ENCODE measurements around the gene ARHGAP26. TPM values are rescaled to one million over a fixed set of nuclear protein-coding genes. Genes with fewer than 3 reads are reported as not detected.

The ARHGAP26 gene
- total RNA-seq, 4 donors from 2014 or later: 61.0 to 76.7 (median 61.2) TPM

GRCh38 chr5:143128412-143129071 is 358.4 kb downstream of the ARHGAP26 start:
- Histone ChIP-seq H3K4me3 (no peak overlapping the region), H3K27me3 (no peaks in the 10 kb centered on the region), H3K9me3 (no peaks in the 10 kb centered on the region), H3K36me3 (no peaks in the 10 kb centered on the region), H3K4me1 (peaks cover 6 to 27% (median 14%) of the 10 kb centered on the region in 4 donors), H3K27ac (peak overlapping the region; percentile 58 to 77 (median 70))
- no peak for DNase-seq
- in situ Hi-C loops (cut with MboI; ENCODE audit: low pct_ligation_motif_present in 1 of 4, low pct_unique_long_range_greater_than_20kb in 1 of 4, low sequenced_read_pairs in 3 of 4) (no loop called here), intact Hi-C loops (cut with DNase I; ENCODE audit: low total_unique reads) (no loop called here)
- WGBS, 2 donors (ENCODE audit: low coverage in 1 of 2): 34 to 54% methylated on average over 5 to 7 of the region's 7 CpGs
- TF ChIP-seq POLR2A (IDR thresholded peaks at IDR 0.05): no peak
- peak in 2 of 3 donors; percentile 53 to 54 for TF ChIP-seq POLR2AphosphoS5 (IDR thresholded peaks at IDR 0.05)
- TF ChIP-seq, protein P1, sequence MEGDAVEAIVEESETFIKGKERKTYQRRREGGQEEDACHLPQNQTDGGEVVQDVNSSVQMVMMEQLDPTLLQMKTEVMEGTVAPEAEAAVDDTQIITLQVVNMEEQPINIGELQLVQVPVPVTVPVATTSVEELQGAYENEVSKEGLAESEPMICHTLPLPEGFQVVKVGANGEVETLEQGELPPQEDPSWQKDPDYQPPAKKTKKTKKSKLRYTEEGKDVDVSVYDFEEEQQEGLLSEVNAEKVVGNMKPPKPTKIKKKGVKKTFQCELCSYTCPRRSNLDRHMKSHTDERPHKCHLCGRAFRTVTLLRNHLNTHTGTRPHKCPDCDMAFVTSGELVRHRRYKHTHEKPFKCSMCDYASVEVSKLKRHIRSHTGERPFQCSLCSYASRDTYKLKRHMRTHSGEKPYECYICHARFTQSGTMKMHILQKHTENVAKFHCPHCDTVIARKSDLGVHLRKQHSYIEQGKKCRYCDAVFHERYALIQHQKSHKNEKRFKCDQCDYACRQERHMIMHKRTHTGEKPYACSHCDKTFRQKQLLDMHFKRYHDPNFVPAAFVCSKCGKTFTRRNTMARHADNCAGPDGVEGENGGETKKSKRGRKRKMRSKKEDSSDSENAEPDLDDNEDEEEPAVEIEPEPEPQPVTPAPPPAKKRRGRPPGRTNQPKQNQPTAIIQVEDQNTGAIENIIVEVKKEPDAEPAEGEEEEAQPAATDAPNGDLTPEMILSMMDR (IDR thresholded peaks at IDR 0.05): peak in 1 of 5 experiments; percentile 18
- TF ChIP-seq EP300 (IDR thresholded peaks at IDR 0.05; ENCODE audit: low read depth): no peak

GRCh38 chr5:143129203-143129602 is 359.0 kb downstream of the ARHGAP26 start:
- no peak overlapping the region for H3K4me3 ChIP-seq
- peak overlapping the region in 3 of 4 donors; percentile 58 to 77 (median 76) for H3K27ac ChIP-seq
- H3K27me3 ChIP-seq: no peaks in the 10 kb centered on the region
- WGBS, 2 donors (ENCODE audit: low coverage in 1 of 2): 86 to 90% methylated on average over 2 to 3 of the region's 3 CpGs
- no peak for DNase-seq
- TF ChIP-seq EP300 (IDR thresholded peaks at IDR 0.05; ENCODE audit: low read depth): no peak
- no peak for TF ChIP-seq POLR2AphosphoS5 (IDR thresholded peaks at IDR 0.05)
- TF ChIP-seq, protein P1 (IDR thresholded peaks at IDR 0.05): no peak
- TF ChIP-seq POLR2A (IDR thresholded peaks at IDR 0.05): no peak
- no peaks in the 10 kb centered on the region for H3K9me3 ChIP-seq
- intact Hi-C loops (cut with DNase I; ENCODE audit: low total_unique reads) (no loop called here), in situ Hi-C loops (cut with MboI; ENCODE audit: low pct_ligation_motif_present in 1 of 4, low pct_unique_long_range_greater_than_20kb in 1 of 4, low sequenced_read_pairs in 3 of 4) (no loop called here)
- H3K36me3 ChIP-seq: peaks cover 0 to 4% (median 0%) of the 10 kb centered on the region in 4 donors
- H3K4me1 ChIP-seq: peaks cover 6 to 27% (median 14%) of the 10 kb centered on the region in 4 donors

- H3K27me3 ChIP-seq: no peaks in the 10 kb centered on the region
- in situ Hi-C loops (cut with MboI; ENCODE audit: low pct_ligation_motif_present in 1 of 4, low pct_unique_long_range_greater_than_20kb in 1 of 4, low sequenced_read_pairs in 3 of 4): no loop called here
- H3K4me1 ChIP-seq: peaks cover 6 to 27% (median 14%) of the 10 kb centered on the region in 4 donors
- no peaks in the 10 kb centered on the region for H3K9me3 ChIP-seq
- no peak overlapping the region for H3K27ac ChIP-seq
- 77 to 84% methylated on average over 3 to 5 of the region's 5 CpGs for WGBS, 2 donors (ENCODE audit: low coverage in 1 of 2)
- H3K36me3 ChIP-seq: peaks cover 0 to 7% (median 0%) of the 10 kb centered on the region in 4 donors
- TF ChIP-seq POLR2A (IDR thresholded peaks at IDR 0.05) (no peak), EP300 (IDR thresholded peaks at IDR 0.05; ENCODE audit: low read depth) (no peak), POLR2AphosphoS5 (IDR thresholded peaks at IDR 0.05) (no peak)
- TF ChIP-seq, protein P1 (IDR thresholded peaks at IDR 0.05): no peak
- DNase-seq: no peak
- intact Hi-C loops (cut with DNase I; ENCODE audit: low total_unique reads): no loop called here
- no peak overlapping the region for H3K4me3 ChIP-seq
These were observed 359.9 kb downstream of the ARHGAP26 start for GRCh38 chr5:143129910-143130612.

DNA sequence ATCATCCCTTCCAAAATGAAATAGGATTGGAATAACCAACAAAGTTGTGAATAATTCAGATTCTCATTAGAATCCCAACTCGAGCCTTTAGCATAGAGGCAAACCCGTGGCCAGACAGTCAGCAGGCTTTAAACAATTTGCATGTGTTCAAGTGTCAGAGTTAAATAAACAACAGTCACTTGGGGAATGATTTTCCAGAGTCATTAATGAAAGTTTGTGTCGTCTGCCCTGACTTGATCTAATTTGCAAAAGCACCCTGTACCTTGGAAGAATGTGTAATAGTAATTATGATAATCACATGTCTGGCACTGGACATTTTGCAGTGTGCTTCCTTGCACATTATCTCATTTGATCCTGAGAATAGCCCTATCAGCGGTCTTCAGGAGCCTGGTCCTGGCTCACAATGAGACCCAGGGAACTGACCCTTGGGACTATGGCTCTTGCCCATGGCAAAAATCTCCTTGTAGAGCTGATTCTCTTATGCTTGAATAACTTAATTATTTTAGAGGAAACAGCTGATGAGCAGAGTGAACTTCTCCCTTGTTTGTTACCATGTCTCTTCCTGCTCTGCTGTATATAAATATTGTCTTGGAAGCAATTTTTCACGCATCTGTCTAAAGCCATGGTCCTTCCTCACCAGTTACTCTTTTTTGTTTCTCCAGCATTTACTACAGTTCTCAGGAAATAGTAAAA is 360.6 kb downstream of the ARHGAP26 start:
- TF ChIP-seq POLR2AphosphoS5 (IDR thresholded peaks at IDR 0.05): no peak
- no peak for TF ChIP-seq EP300 (IDR thresholded peaks at IDR 0.05; ENCODE audit: low read depth)
- TF ChIP-seq, protein P1 (IDR thresholded peaks at IDR 0.05): no peak
- no peak for TF ChIP-seq POLR2A (IDR thresholded peaks at IDR 0.05)
- intact Hi-C loops (cut with DNase I; ENCODE audit: low total_unique reads): no loop called here
- Histone ChIP-seq H3K4me3 (no peak overlapping the region), H3K36me3 (peaks cover 0 to 7% (median 0%) of the 10 kb centered on the region in 4 donors), H3K4me1 (peaks cover 6 to 25% (median 14%) of the 10 kb centered on the region in 4 donors), H3K27ac (no peak overlapping the region), H3K9me3 (no peaks in the 10 kb centered on the region), H3K27me3 (no peaks in the 10 kb centered on the region)
- in situ Hi-C loops (cut with MboI; ENCODE audit: low pct_ligation_motif_present in 1 of 4, low pct_unique_long_range_greater_than_20kb in 1 of 4, low sequenced_read_pairs in 3 of 4): no loop called here
- DNase-seq: no peak
- WGBS, 2 donors (ENCODE audit: low coverage in 1 of 2): 74 to 76% methylated on average over 5 of the region's 5 CpGs
